H9 (cell line): ENCODE data around the gene C19orf33. TPM values are rescaled to one million over a fixed set of nuclear protein-coding genes. Genes with fewer than 3 reads are reported as not detected.

Experiments
- DNase-seq: peaks from one replicate; pipeline ENCODE4 v3.0.0-alpha.2; 2017
- H2AFZ ChIP-seq: one replicate; pipeline ENCODE4 v1.6.1; 2013; ENCODE audit warnings: mild to moderate bottlenecking, low read length, control low read depth, moderate library complexity
- H2AK5ac ChIP-seq: 2 replicates; pipeline ENCODE4 v1.6.1; 2013; ENCODE audit warnings: low read length, control low read depth, mixed read lengths; ENCODE audit not compliant: insufficient read length
- H2BK120ac ChIP-seq: one replicate; pipeline ENCODE4 v1.6.1; 2013; ENCODE audit warnings: low read depth, mild to moderate bottlenecking, low read length, control low read depth, inconsistent platforms; ENCODE audit not compliant: poor library complexity, severe bottlenecking
- H2BK12ac ChIP-seq: 2 replicates; pipeline ENCODE4 v1.6.1; 2013; ENCODE audit warnings: low read length, control low read depth, mixed read lengths, low read depth; ENCODE audit not compliant: insufficient read length
- H2BK15ac ChIP-seq: 2 replicates; pipeline ENCODE4 v1.6.1; 2013; ENCODE audit warnings: low read depth, low read length, control low read depth
- H2BK20ac ChIP-seq: one replicate; pipeline ENCODE4 v1.6.1; 2013; ENCODE audit warnings: low read depth, mild to moderate bottlenecking, low read length, control low read depth, inconsistent platforms; ENCODE audit not compliant: poor library complexity, severe bottlenecking
- H2BK5ac ChIP-seq: 2 replicates; pipeline ENCODE4 v1.6.1; 2013; ENCODE audit warnings: low read length, control low read depth, mixed read lengths; ENCODE audit not compliant: insufficient read length
- H3K14ac ChIP-seq: 2 replicates; pipeline ENCODE4 v1.6.1; 2013; ENCODE audit warnings: low read length, control low read depth; ENCODE audit not compliant: insufficient read depth
- H3K18ac ChIP-seq: 2 replicates; pipeline ENCODE4 v1.6.1; 2013; ENCODE audit warnings: low read depth, mild to moderate bottlenecking, mixed read lengths, low read length, control low read depth; ENCODE audit not compliant: insufficient read length
- H3K23ac ChIP-seq: 2 replicates; pipeline ENCODE4 v1.6.1; 2013; ENCODE audit warnings: low read length, control low read depth, mixed read lengths, low read depth; ENCODE audit not compliant: insufficient read length
- H3K23me2 ChIP-seq: 2 replicates; pipeline ENCODE4 v1.6.1; 2013; ENCODE audit warnings: low read depth, mild to moderate bottlenecking, mixed read lengths, low read length, control low read depth; ENCODE audit not compliant: insufficient read length, poor library complexity, severe bottlenecking
- H3K27ac ChIP-seq: 2 replicates; pipeline ENCODE4 v1.5.1; 2013; ENCODE audit warnings: low read length, control low read depth, mixed read lengths, low read depth; ENCODE audit not compliant: insufficient read length
- H3K27me3 ChIP-seq: 2 replicates; pipeline ENCODE4 v1.6.1; 2013; ENCODE audit warnings: low read length, control low read depth, inconsistent platforms; ENCODE audit not compliant: insufficient read depth
- H3K4ac ChIP-seq: 2 replicates; pipeline ENCODE4 v1.6.1; 2013; ENCODE audit warnings: low read depth, mild to moderate bottlenecking, control low read depth, inconsistent platforms, low read length, moderate library complexity
- H3K4me1 ChIP-seq: 2 replicates; pipeline ENCODE4 v1.6.1; 2013; ENCODE audit warnings: low read length, control low read depth, inconsistent platforms; ENCODE audit not compliant: insufficient read depth
- H3K4me2 ChIP-seq: 2 replicates; pipeline ENCODE4 v1.6.1; 2013; ENCODE audit warnings: low read length, control low read depth, mixed read lengths; ENCODE audit not compliant: insufficient read length, insufficient read depth
- H3K56ac ChIP-seq: 2 replicates; pipeline ENCODE4 v1.6.1; 2013; ENCODE audit warnings: low read depth, mild to moderate bottlenecking, mixed read lengths, low read length, control low read depth; ENCODE audit not compliant: insufficient read length
- H3K79me1 ChIP-seq: 2 replicates; pipeline ENCODE4 v1.6.1; 2013; ENCODE audit warnings: low read depth, mild to moderate bottlenecking, moderate library complexity, low read length, control low read depth, inconsistent platforms; ENCODE audit not compliant: insufficient read depth, poor library complexity, severe bottlenecking
- H3K79me2 ChIP-seq: 2 replicates; pipeline ENCODE4 v1.6.1; 2013; ENCODE audit warnings: low read length, control low read depth, inconsistent platforms; ENCODE audit not compliant: insufficient read depth
- H3K9ac ChIP-seq: 2 replicates; pipeline ENCODE4 v1.6.1; 2013; ENCODE audit warnings: low read length, control low read depth, mixed read lengths; ENCODE audit not compliant: insufficient read length; ENCODE audit errors: extremely low read depth
- H3K9me3 ChIP-seq: one replicate; pipeline ENCODE4 v1.6.1; 2013; ENCODE audit warnings: low read depth, low read length, inconsistent platforms; ENCODE audit not compliant: control insufficient read depth
- H3T11ph ChIP-seq: one replicate; pipeline ENCODE4 v1.6.1; 2013; ENCODE audit warnings: mild to moderate bottlenecking, low read length, control low read depth, inconsistent platforms
- H4K20me1 ChIP-seq: one replicate; pipeline ENCODE4 v1.6.1; 2013; ENCODE audit not compliant: control insufficient read depth, insufficient read length, insufficient read depth
- H4K5ac ChIP-seq: 2 replicates; pipeline ENCODE4 v1.6.1; 2013; ENCODE audit warnings: low read depth, mild to moderate bottlenecking, mixed read lengths, low read length, control low read depth; ENCODE audit not compliant: insufficient read length
- H4K8ac ChIP-seq: replicated peaks from 2 replicates; pipeline ENCODE4 v1.6.1; 2013; ENCODE audit warnings: low read length, control low read depth, mixed read lengths, low read depth; ENCODE audit not compliant: insufficient read length
- H4K91ac ChIP-seq: 2 replicates; pipeline ENCODE4 v1.6.1; 2013; ENCODE audit warnings: low read depth, mild to moderate bottlenecking, moderate library complexity, mixed read lengths, low read length, control low read depth; ENCODE audit not compliant: insufficient read length
- H3K27ac Mint-ChIP-seq, 3 experiments: 2 replicates in 2 of 3; 3 replicates in 1 of 3; pipeline ENCODE4 v1.8.0; 2020 to 2021; ENCODE audit warnings: mixed read lengths in 3 of 3, mild to moderate bottlenecking in 1 of 3, moderate library complexity in 1 of 3
- H3K27me3 Mint-ChIP-seq: 2 replicates; pipeline ENCODE4 v1.8.0; 2021; ENCODE audit warnings: low read depth, mild to moderate bottlenecking, moderate library complexity, mixed read lengths
- H3K36me3 Mint-ChIP-seq, 3 experiments: 2 replicates in 2 of 3; 3 replicates in 1 of 3; pipeline ENCODE4 v1.8.0; 2020 to 2021; ENCODE audit warnings: low read depth in 3 of 3, mixed read lengths in 3 of 3; ENCODE audit not compliant: insufficient read depth in 1 of 3
- H3K4me1 Mint-ChIP-seq, 2 experiments: 2 replicates each; pipeline ENCODE4 v1.8.0; 2020; ENCODE audit warnings: mixed read lengths in 2 of 2
- H3K4me3 Mint-ChIP-seq, 2 experiments: 2 replicates in 1 of 2; 3 replicates in 1 of 2; pipeline ENCODE4 v1.8.0; 2020 to 2021; ENCODE audit warnings: mild to moderate bottlenecking in 2 of 2, mixed read lengths in 2 of 2, moderate library complexity in 1 of 2
- H3K9me3 Mint-ChIP-seq, 2 experiments: 2 replicates in 1 of 2; 3 replicates in 1 of 2; pipeline ENCODE4 v1.8.0; 2020; ENCODE audit warnings: mild to moderate bottlenecking in 2 of 2, mixed read lengths in 2 of 2, moderate library complexity in 1 of 2
- CTCF ChIP-seq: fragments of 200-600 bp; sonication (generic); conservative IDR thresholded peaks from 3 replicates; pipeline ENCODE4 v1.8.0; 2021; ENCODE audit warnings: antibody characterized with exemption, mild to moderate bottlenecking
- WGBS: extraction: QIAGEN DNeasy Blood & Tissue Kit; methylation state at CpG from one replicate; pipeline ENCODE4 v1.1.7; 2013; ENCODE audit warnings: missing lambda C conversion rate, low lambda C conversion rate, mixed read lengths; ENCODE audit not compliant: insufficient read length; ENCODE audit errors: extremely low coverage; 5-methylcytosine and 5-hydroxymethylcytosine counted together
- total RNA-seq: library from RNA; stranded (reverse); gene quantifications from 2 replicates; pipeline ENCODE4 v1.2.1, GENCODE V29; 2021

The C19orf33 gene
- total RNA-seq, 1 experiment from 2014 or later: not detected

- no peak overlapping the region for H2BK15ac ChIP-seq
- H4K91ac ChIP-seq: no peak overlapping the region
Observed at GRCh38 chr19:38287604-38288003, 16.4 kb upstream of the C19orf33 start.

More at GRCh38 chr19:38287604-38288003, 16.4 kb upstream of the C19orf33 start:
- Histone ChIP-seq H3K23me2 (no peaks in the 10 kb centered on the region), H4K20me1 (no peaks in the 10 kb centered on the region), H3T11ph (no peak overlapping the region), H2AK5ac (no peak overlapping the region), H3K79me1 (no peaks in the 10 kb centered on the region), H3K4me2 (no peak overlapping the region), H3K79me2 (peaks cover 3% of the 10 kb centered on the region; the same call in 1 of the 2 replicates), H4K5ac (no peak overlapping the region), H2BK20ac (no peak overlapping the region), H3K9ac (no peak overlapping the region), H4K8ac (no peak overlapping the region), H2AFZ (no peak overlapping the region), H3K23ac (no peak overlapping the region), H3K27ac (no peak overlapping the region), H3K56ac (no peak overlapping the region), H3K18ac (no peak overlapping the region), H3K9me3 (no peaks in the 10 kb centered on the region), H2BK5ac (no peak overlapping the region), H3K27me3 (no peaks in the 10 kb centered on the region), H2BK12ac (no peak overlapping the region), H3K14ac (no peak overlapping the region), H3K4me1 (no peaks in the 10 kb centered on the region), H2BK120ac (no peak overlapping the region), H3K4ac (no peak overlapping the region)
- no peaks in the 10 kb centered on the region for H3K27me3 Mint-ChIP-seq
- peak overlapping the region in 1 of 3 experiments; percentile 64; a peak in 1 of 7 replicates for H3K27ac Mint-ChIP-seq
- H3K4me3 Mint-ChIP-seq: peak overlapping the region in 1 of 2 experiments; percentile 62; a peak in 1 of 5 replicates
- no peak for TF ChIP-seq CTCF
- H3K4me1 Mint-ChIP-seq: no peaks in the 10 kb centered on the region
- no CpG with 5 or more reads among the region's 9 CpGs for WGBS
- H3K9me3 Mint-ChIP-seq: no peaks in the 10 kb centered on the region
- DNase-seq: no peak
- peaks cover 42 to 83% (median 76%) of the 10 kb centered on the region in 3 experiments; a peak in 6 of 7 replicates for H3K36me3 Mint-ChIP-seq
